Mesenteric fat pad (tissue), 1 donor: ENCODE results near the gene FZD7. TPM values are rescaled to one million over a fixed set of nuclear protein-coding genes. Genes with fewer than 3 reads are reported as not detected.

ENCODE experiments used
- DNase-seq: peaks from one replicate; pipeline ENCODE4 v3.0.0-alpha.2; 2020; ENCODE audit warnings: low spot score
- total RNA-seq: library from RNA; stranded (reverse); fragmentation: NEBNext Ultra II Directional; extraction: Animal tissue kit (Norgen Biotek cat#: 25700); gene quantifications from one replicate; pipeline ENCODE4 v1.2.1, GENCODE V29; 2021
- donor health status: DM: yes; HTN: yes; CAD: no.

FZD7 gene
- total RNA-seq, 1 donor from 2014 or later, result 7.8 TPM

DNA sequence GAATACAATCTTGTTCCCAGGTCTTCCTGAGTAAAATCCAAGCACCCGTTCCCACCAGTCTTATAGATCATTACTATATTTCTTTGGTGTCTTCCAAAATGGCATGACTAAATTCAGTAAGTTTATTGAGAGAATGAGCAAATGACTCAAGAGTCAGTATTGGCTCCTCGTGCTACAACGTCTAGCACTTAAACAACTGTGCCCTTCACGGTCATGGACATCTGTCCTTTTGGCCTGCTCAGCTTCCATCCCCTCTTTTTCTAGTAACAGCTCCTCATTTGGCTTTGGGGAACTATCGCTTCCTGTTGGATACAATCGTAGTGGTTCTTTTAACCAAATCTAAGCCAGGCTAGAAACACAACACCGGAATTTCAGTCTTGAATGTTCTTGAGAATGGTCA lies 24.1 kb upstream of the FZD7 start:
- DNase-seq, result no peak

DNA sequence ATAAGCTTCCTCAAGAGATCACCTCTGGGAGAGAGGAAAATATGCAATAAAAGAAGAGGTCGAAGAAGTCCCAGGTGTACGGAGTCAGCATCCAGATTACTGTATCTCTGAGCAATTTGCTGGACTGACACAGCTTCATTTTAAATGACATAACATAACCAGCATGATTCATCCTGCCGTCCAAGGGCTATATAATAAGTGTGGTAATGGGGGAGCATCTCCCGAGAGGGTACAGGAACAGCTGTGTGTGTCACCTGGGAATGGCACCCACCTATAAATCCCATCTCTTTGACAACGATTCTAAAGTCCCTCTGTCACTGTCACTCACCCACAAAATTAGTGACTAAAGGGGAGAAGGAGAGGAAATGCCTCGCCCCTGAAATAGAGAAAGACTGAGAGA lies 19.3 kb upstream of the FZD7 start:
- DNase-seq, result no peak

DNA sequence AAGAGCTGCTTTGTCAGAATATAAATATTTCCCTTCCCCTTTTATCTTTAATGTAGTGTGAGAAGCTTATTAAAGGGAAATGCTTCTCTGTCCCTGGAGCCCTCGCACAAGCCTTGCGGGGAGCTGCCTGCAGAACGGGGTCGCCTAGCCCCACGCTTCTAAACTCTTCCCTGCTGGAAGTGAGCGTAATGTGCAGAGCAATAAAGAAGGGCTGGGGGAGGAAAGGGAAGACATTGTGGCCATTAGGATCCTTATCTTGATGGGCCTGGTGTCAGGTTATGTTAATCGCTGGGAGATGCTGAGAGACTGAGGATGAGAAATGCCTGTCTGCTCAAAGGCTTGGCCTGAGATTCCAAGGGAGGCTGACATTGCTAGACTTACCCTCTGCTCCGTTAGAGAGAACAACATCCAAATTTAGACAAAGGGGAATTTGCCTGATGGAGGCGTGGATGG lies 18.9 kb upstream of the FZD7 start:
- DNase-seq, result no peak

DNA sequence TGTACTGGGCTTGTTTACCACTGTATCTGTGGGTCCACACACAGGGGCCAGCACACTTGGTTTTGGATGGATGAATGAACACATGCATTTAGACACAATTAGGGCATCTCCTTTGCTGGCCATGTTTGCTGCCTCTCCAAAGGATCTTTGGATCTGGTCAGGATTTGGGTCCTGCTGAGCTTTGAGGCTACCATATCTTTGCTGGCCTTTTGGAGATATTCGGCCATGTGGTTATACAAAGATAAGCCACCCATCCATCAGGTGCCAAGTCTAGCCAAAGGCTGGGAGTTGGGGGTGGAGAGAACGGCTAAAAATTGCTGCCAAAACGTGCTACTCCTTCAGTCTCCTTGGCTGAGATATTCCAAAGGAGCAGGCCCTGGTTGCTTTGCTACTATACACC lies 18.2 kb upstream of the FZD7 start:
- no peak for DNase-seq

DNA sequence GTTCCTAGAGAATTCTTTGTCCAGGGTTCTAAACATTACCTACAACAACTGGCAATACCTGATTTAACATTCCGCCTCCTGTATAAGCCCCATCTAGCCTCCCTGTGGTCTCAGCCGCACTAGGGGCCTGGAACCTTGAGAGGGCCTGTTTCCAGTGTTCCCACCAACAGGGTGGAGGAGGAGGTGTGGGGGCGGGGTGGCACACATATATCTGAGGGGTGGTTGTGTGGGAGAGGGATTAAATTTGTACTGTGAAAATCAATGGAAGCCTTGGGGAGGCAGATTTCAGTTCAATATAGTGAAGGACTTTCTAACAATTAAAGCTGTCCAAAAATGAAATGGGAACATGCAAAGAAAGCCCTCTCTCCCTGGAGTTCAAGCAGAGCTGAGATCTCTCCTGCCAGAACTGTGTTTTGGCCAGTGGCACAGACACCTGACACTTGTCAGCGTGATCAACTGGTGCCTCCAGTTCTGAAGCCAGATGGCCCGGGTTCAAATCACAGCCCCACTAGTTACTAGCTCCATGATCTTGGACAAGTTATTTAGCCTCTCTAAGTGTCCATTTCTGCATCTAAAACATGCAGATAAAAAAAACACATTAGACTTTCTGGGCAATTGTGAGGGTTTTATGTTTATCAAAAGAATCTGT lies 17.0 kb upstream of the FZD7 start:
- DNase-seq, result peak; percentile 64

DNA sequence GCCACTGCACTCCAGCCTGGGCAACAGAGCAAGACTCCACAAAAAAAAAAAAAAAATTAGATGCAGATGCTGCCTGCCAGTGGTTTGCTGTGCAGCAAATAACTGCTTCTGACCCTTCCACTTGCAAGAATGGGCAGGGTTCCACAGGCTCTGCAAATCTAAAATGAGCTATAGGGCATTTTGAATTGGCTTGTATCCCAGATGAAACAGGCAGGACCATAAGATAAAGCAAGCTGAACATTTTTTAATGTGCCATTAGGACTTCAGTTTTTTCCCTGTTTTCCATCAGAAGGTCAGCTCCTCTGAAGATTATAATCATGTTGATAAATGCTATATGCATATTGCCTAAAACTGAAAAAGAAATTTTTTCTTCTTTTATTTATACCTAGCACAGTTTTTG lies 15.7 kb upstream of the FZD7 start:
- no peak for DNase-seq

DNA sequence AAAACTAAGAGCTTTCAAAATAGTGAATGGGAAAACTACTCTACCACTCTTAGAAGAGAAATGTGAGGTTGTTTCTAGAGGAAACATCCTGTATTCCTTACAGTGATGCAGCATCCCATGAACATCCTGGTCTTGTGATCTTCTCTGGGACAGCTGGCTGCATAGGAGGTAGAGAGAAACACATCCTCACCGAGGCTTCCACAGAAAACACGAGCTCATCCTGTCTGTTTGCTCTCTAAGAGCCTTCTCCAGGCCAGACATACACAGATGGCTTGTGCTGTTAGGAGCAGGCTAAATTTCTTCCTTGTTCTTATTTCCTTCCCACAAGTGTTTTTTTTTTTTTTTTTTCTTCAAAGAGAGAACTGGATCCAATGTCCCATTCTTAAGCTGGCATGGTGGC lies 14.7 kb upstream of the FZD7 start:
- no peak for DNase-seq

DNA sequence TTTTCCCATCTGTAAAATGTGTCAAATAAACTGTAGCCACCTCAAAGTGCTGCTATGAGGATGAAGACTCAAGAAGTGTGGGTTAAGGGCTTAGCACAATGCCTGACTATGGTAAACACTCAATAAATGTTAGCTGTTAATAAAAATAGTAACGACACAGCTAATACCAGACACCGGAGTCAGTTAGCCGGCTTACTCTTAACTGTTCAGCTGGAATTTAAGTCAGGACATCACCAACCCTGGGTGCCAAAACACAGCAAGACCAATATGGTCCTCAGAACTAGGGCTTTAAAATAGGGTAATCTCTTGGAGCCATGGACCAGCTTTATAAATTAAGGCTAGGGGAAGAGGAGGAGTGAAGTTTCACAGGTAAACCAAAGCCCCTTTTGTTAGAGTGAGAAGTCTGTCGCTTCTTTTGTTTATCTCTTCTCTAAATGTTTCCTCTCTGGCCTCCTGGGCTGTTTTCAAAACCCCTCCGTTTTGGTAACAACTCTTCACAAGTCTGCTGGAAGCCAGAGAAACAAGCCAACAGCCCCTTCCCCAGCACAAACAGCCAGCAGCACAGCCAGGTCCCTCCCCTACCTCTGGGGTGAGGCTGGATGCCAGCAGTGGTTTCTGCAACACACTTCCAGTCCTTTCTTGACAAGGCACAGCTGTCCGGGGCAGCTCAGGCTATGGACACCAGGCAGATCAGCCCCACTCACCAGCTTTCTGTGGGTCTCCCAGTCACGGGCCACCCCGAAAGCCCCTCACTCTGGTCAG lies 13.8 kb upstream of the FZD7 start:
- DNase-seq, result no peak

DNA sequence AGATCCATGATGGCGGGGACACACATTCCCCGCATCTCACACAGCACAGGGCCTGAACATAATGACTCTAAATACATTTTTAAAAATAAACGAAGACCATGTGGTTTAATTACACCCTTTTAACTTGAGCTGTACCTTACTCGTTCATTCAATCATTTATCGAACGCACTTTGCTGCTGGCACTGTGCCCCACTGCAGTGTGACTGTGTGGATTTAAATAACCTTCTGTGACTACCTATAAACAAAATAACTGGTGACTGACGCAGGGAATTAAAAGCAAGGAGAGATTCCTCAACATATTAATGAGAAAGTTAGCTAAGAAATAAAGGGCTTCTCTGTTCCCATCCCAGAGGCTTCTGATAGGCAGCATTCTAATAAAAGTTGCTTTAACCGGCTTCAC lies 10.9 kb upstream of the FZD7 start:
- no peak for DNase-seq

DNA sequence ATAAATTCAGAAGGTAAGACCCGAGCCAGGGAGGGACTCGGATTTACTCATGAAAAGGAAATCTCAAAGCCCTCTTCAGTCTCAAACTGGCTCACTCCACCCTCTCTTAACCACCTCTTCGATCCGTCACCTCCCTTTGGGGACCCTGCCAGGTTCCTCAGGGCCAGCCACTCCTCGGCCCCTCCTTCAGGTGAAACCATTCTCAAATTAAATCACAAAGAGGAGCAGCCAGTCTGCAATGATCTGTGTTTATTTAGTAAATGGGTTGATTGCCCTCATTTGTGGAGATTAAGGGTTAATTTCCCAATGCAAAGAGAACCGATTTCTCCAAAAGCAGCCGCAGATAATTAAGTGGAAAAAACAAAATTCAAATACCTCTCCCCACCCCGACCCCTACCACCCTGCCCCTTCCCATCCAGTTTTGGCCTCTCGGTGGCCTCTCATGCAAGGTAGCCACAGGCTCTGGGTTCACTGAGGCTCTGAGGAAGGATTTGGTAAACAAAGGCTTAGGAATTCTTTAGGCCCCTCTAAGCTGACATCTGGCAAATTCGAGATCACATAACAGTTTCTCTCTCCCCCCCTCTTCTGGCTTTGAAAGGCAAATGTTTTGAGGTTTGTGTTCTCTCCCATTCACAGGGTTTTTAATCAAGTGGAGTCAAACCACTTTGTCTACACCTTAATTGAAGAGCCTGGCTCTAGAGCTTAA lies 10.3 kb upstream of the FZD7 start:
- DNase-seq, result no peak

DNA sequence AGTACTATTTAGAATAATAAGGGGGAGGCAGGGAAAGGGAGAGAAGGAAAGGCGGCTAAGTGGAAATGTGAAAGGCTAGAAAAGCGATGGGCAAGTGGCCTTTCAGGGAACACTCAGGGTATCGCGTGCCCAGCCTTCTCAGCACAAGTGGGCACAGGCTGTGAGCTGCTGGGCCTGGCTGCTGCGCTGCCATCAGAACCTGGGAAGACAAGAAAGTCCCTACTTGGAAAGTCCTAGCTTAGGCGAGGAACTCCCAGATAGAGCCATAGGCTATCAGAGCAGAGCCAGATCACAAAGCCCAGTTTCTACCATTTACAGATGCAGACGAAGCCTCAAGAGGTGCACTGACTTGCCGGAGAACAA lies 9.8 kb upstream of the FZD7 start:
- DNase-seq, result no peak

DNA sequence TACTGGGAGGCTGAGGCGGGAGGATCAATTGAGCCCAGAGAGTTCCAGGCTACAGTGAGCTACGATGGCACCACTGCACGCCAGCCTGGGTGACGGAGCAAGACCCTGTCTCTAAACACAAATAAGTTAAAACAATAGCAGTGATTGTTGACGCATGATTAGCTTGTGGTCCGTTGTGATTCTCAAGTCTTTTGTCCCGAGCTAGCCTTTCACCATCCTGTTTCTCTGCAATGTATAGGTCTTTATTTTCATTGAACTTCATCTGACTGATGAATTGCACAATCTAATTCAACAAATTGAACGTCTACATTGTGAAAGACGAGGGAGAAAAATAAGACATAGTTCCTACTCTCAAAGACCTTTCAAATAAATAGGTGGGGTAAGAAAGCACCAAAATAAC lies 8.8 kb upstream of the FZD7 start:
- no peak for DNase-seq

DNA sequence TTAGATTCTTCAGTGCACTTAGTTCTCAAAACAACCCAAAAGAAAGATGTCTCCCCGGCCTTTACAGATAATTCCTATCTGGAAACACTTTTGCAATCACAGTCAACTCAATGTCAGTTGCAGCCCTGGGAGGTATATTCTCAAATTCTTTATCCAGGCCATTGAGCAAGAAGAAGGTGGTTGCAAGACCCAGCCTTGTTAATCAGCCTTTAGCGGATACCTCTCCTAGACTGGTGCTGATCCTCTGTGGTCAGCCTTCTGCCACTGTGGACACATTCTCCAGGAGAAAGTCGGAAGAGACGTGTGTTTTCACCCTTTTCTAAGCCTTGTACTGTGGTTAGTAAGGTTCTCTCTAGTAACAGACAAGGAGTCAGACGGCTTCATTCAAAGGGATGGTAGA lies 7.8 kb upstream of the FZD7 start:
- DNase-seq, result no peak

DNA sequence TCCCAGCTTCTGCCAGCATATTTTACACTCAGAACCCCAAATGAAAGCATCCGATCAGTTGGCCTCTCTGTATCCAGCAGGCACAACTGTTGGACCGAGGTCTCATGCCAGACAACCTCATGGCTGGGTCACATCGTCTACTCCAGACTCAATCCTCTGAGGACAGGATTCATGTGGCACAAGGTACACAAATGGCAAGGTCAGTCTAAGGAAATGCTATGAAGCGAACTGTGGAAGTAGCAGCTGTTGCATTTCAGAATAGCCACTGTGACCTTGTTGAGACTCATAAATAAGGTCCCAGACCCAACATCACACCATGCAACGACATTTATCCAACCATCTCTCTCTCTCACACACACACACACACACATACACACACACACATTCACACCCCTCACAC lies 7.1 kb upstream of the FZD7 start:
- DNase-seq, result no peak

DNA sequence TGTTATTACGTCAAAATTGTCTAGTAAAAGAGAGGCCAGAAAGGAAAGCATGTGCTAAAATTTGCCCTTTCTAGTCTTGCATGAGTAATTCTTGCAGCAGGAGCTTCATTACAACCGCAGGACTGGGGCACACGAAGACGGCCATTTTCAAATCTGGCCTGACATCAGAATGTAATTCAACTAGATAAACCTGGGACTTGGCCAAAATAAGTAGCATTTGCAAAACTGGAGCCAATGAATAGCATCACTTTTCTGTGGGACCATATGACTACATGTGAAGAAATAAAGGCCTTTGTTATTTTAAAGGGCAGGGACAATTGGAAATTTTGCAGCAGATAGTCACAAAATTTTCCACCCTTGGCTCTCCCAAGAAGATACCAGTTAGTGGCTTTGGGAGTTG lies 3.0 kb upstream of the FZD7 start:
- no peak for DNase-seq

DNA sequence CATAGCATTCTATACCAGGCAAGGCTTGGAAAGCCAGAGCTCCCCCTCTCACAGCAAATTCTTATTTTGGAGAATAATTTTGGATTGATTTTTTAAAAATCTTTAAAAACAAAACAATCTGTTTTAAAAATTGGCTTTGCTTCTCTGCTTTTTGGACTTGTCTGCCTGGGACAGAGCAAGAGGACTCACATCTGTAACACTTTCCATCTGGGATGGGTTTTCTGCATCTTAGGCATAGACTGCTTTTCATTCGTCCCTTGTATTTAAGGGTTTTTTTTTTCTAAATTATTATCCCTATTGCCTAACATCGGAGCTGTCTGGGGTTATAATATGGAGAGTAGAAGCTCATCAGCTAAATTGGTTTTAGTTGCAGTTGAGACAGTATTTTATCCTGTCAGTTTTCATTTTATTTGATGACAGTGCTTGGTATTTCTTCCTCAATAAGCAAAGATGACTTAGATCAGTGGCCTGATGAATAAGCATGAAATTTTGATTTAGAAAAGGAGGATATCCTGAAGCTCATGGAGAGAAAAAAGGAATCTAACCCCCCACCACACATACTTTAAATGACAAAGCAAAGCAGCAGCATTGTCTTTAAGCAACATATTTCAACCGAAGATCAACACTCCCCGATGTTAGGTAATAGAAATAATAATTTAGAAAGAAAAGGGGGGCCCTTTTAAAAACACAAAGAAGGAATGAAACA lies 2.3 kb upstream of the FZD7 start:
- DNase-seq, result no peak

DNA sequence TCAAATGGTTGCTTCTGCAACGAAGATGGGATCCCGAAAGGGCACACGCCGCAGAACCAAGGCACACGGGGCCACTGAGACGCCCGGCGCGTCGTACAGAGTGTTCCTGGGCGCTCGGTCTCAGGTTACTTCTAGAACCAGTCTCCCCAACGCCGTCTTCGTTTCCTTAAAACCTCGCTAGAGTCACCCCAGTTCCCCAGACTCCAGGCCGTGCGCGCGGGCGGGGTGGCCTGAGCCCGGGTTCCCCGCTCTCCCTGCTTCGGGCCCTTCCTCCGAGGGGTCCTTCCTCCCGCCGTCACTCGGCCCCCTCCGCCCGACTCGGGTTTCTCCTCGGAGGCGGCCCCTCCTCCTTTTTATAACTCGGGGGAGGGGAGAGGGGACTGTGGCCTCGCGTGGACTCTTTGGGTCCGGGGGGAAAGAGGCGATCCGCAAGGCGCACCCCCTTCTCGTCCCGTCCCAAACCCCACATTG lies 774 bp upstream of the FZD7 start:
- DNase-seq, result no peak

DNA sequence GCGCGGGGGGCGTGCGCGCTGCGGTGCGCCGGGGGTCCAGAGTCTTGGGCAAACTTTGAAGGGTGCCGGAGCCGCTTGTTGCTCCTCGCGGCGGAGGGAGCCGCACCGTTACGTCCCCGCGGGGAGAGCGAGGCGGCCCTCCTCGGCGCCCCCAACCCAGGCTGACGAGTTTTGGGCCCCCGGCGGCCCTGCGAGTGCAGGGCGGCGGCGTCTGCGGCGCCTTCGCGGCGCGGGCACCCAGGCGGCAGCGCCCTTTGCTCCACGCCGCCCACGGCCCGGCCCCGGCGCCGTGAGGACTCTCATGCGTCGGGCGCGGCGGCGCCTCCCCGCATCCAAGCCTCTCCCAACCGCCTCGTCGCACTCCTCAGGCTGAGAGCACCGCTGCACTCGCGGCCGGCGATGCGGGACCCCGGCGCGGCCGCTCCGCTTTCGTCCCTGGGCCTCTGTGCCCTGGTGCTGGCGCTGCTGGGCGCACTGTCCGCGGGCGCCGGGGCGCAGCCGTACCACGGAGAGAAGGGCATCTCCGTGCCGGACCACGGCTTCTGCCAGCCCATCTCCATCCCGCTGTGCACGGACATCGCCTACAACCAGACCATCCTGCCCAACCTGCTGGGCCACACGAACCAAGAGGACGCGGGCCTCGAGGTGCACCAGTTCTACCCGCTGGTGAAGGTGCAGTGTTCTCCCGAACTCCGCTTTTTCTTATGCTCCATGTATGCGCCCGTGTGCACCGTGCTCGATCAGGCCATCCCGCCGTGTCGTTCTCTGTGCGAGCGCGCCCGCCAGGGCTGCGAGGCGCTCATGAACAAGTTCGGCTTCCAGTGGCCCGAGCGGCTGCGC lies 814 bp downstream of the FZD7 start:
- no peak for DNase-seq

DNA sequence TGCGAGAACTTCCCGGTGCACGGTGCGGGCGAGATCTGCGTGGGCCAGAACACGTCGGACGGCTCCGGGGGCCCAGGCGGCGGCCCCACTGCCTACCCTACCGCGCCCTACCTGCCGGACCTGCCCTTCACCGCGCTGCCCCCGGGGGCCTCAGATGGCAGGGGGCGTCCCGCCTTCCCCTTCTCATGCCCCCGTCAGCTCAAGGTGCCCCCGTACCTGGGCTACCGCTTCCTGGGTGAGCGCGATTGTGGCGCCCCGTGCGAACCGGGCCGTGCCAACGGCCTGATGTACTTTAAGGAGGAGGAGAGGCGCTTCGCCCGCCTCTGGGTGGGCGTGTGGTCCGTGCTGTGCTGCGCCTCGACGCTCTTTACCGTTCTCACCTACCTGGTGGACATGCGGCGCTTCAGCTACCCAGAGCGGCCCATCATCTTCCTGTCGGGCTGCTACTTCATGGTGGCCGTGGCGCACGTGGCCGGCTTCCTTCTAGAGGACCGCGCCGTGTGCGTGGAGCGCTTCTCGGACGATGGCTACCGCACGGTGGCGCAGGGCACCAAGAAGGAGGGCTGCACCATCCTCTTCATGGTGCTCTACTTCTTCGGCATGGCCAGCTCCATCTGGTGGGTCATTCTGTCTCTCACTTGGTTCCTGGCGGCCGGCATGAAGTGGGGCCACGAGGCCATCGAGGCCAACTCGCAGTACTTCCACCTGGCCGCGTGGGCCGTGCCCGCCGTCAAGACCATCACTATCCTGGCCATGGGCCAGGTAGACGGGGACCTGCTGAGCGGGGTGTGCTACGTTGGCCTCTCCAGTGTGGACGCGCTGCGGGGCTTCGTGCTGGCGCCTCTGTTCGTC lies 1.7 kb downstream of the FZD7 start:
- no peak for DNase-seq

DNA sequence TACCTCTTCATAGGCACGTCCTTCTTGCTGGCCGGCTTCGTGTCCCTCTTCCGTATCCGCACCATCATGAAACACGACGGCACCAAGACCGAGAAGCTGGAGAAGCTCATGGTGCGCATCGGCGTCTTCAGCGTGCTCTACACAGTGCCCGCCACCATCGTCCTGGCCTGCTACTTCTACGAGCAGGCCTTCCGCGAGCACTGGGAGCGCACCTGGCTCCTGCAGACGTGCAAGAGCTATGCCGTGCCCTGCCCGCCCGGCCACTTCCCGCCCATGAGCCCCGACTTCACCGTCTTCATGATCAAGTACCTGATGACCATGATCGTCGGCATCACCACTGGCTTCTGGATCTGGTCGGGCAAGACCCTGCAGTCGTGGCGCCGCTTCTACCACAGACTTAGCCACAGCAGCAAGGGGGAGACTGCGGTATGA lies 2.3 kb downstream of the FZD7 start:
- no peak for DNase-seq
